Measurements from ENCODE around the gene SCG2. TPM values are rescaled to one million over a fixed set of nuclear protein-coding genes. Genes with fewer than 3 reads are reported as not detected.
A peak's percentile ranks its signal among the peaks of the same experiment; 100 is the strongest.

Gene SCG2
- total RNA-seq, 1 donor from 2014 or later, result 5.6 TPM

DNA sequence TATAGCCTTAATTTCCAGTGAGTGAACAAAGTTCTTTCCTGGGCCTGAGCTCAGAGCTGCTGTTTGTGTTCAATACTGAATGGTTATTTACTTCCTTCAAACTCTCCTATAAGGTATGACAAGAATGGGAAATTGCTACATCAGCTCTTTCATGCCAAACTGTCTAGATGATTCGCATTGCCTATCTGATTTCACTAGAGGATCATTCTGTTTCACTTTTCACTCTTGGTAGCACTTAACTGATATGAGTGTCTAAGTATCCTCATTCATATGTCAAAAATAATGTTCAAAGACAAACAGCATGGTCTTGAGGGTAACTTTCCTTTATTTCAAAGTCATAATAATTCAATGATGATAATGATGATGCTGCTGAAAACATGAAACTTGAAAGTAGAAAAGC lies 32.9 kb upstream of the SCG2 start:
- H3K4me1 ChIP-seq (ENCODE audit: insufficient read depth, low read length), result no peaks in the 10 kb centered on the region
- no peaks in the 10 kb centered on the region for H3K9me3 ChIP-seq (ENCODE audit: insufficient read depth, low read depth, low read length)
- FAIRE-seq (no peak), DNase-seq (ENCODE audit: low read depth) (no peak)
- H2AFZ ChIP-seq (ENCODE audit: low read depth, low read length), result no peak overlapping the region
- Mint-ChIP-seq H3K27ac (ENCODE audit: unreplicated experiment) (no peak overlapping the region), H3K4me3 (ENCODE audit: unreplicated experiment) (no peak overlapping the region), H3K27me3 (ENCODE audit: low read depth, unreplicated experiment) (no peaks in the 10 kb centered on the region), H3K36me3 (ENCODE audit: low read depth, unreplicated experiment) (peaks cover 2% of the 10 kb centered on the region), H3K4me1 (ENCODE audit: low read depth, unreplicated experiment) (peaks cover 8% of the 10 kb centered on the region), H3K9me3 (ENCODE audit: unreplicated experiment) (no peaks in the 10 kb centered on the region)
- TF ChIP-seq, protein P1, sequence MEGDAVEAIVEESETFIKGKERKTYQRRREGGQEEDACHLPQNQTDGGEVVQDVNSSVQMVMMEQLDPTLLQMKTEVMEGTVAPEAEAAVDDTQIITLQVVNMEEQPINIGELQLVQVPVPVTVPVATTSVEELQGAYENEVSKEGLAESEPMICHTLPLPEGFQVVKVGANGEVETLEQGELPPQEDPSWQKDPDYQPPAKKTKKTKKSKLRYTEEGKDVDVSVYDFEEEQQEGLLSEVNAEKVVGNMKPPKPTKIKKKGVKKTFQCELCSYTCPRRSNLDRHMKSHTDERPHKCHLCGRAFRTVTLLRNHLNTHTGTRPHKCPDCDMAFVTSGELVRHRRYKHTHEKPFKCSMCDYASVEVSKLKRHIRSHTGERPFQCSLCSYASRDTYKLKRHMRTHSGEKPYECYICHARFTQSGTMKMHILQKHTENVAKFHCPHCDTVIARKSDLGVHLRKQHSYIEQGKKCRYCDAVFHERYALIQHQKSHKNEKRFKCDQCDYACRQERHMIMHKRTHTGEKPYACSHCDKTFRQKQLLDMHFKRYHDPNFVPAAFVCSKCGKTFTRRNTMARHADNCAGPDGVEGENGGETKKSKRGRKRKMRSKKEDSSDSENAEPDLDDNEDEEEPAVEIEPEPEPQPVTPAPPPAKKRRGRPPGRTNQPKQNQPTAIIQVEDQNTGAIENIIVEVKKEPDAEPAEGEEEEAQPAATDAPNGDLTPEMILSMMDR (IDR thresholded peaks at IDR 0.05; ENCODE audit: insufficient read depth, low read depth, low read length), result no peak
- no peak for TF ChIP-seq EZH2 (IDR thresholded peaks at IDR 0.05; ENCODE audit: insufficient read depth, low read length)
- no peak overlapping the region for H3K4me3 ChIP-seq (ENCODE audit: insufficient read depth, low read depth, low read length)
- H3K36me3 ChIP-seq (ENCODE audit: insufficient read depth, low read length), result no peaks in the 10 kb centered on the region
- H3K9ac ChIP-seq (ENCODE audit: low read length), result no peak overlapping the region
- H4K20me1 ChIP-seq (ENCODE audit: insufficient read depth, low read length), result no peaks in the 10 kb centered on the region
- no peaks in the 10 kb centered on the region for H3K27me3 ChIP-seq (ENCODE audit: insufficient read depth, low read length)
- no peaks in the 10 kb centered on the region for H3K79me2 ChIP-seq (ENCODE audit: insufficient read depth, low read length)
- no peak overlapping the region for H3K27ac ChIP-seq (ENCODE audit: low read depth, low read length)
- H3K4me2 ChIP-seq (ENCODE audit: low read length), result no peak overlapping the region

- no peak for TF ChIP-seq EZH2 (IDR thresholded peaks at IDR 0.05; ENCODE audit: insufficient read depth, low read length)
- TF ChIP-seq, protein P1 (IDR thresholded peaks at IDR 0.05; ENCODE audit: insufficient read depth, low read depth, low read length), result no peak
- Mint-ChIP-seq H3K9me3 (ENCODE audit: unreplicated experiment) (no peaks in the 10 kb centered on the region), H3K27me3 (ENCODE audit: low read depth, unreplicated experiment) (peaks cover 5% of the 10 kb centered on the region), H3K36me3 (ENCODE audit: low read depth, unreplicated experiment) (peaks cover 2% of the 10 kb centered on the region), H3K4me3 (ENCODE audit: unreplicated experiment) (no peak overlapping the region), H3K4me1 (ENCODE audit: low read depth, unreplicated experiment) (peaks cover 8% of the 10 kb centered on the region), H3K27ac (ENCODE audit: unreplicated experiment) (no peak overlapping the region)
- no peak overlapping the region for H2AFZ ChIP-seq (ENCODE audit: low read depth, low read length)
- no peaks in the 10 kb centered on the region for H3K4me1 ChIP-seq (ENCODE audit: insufficient read depth, low read length)
- no peaks in the 10 kb centered on the region for H3K9me3 ChIP-seq (ENCODE audit: insufficient read depth, low read depth, low read length)
- no peak overlapping the region for H3K4me3 ChIP-seq (ENCODE audit: insufficient read depth, low read depth, low read length)
- no peak for DNase-seq (ENCODE audit: low read depth)
- H3K27me3 ChIP-seq (ENCODE audit: insufficient read depth, low read length), result peaks cover 2% of the 10 kb centered on the region
- no peaks in the 10 kb centered on the region for H3K36me3 ChIP-seq (ENCODE audit: insufficient read depth, low read length)
- H3K4me2 ChIP-seq (ENCODE audit: low read length), result no peak overlapping the region
- H4K20me1 ChIP-seq (ENCODE audit: insufficient read depth, low read length), result no peaks in the 10 kb centered on the region
- no peaks in the 10 kb centered on the region for H3K79me2 ChIP-seq (ENCODE audit: insufficient read depth, low read length)
- no peak overlapping the region for H3K9ac ChIP-seq (ENCODE audit: low read length)
- FAIRE-seq, result no peak
- no peak overlapping the region for H3K27ac ChIP-seq (ENCODE audit: low read depth, low read length)
These were observed 32.1 kb upstream of the SCG2 start for GRCh38 chr2:223634238-223634637.

DNA sequence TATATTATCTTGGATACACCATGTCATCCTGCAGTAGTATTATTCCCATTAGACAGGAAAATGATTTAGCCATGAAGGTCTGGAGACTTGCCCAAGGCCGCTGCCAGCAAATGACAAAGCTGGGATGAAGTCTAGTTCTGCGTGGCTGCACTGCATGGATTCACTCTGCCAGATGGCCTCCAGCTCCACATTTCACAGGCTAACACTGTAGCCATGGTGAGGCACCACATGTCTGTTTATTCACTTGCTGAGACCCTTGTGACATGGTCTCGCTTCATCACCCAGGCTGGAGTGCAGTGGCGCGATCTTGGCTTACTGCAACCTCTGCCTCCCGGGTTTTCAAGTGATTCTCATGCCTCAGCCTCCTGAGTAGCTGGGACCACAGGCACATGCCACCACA lies 31.5 kb upstream of the SCG2 start:
- Mint-ChIP-seq H3K36me3 (ENCODE audit: low read depth, unreplicated experiment) (peaks cover 2% of the 10 kb centered on the region), H3K27ac (ENCODE audit: unreplicated experiment) (no peak overlapping the region), H3K4me3 (ENCODE audit: unreplicated experiment) (no peak overlapping the region), H3K27me3 (ENCODE audit: low read depth, unreplicated experiment) (peaks cover 7% of the 10 kb centered on the region), H3K4me1 (ENCODE audit: low read depth, unreplicated experiment) (peaks cover 8% of the 10 kb centered on the region), H3K9me3 (ENCODE audit: unreplicated experiment) (no peaks in the 10 kb centered on the region)
- Histone ChIP-seq H2AFZ (ENCODE audit: low read depth, low read length) (no peak overlapping the region), H4K20me1 (ENCODE audit: insufficient read depth, low read length) (no peaks in the 10 kb centered on the region), H3K4me3 (ENCODE audit: insufficient read depth, low read depth, low read length) (no peak overlapping the region), H3K4me2 (ENCODE audit: low read length) (no peak overlapping the region), H3K9ac (ENCODE audit: low read length) (no peak overlapping the region), H3K27ac (ENCODE audit: low read depth, low read length) (no peak overlapping the region), H3K36me3 (ENCODE audit: insufficient read depth, low read length) (no peaks in the 10 kb centered on the region), H3K27me3 (ENCODE audit: insufficient read depth, low read length) (peaks cover 2% of the 10 kb centered on the region), H3K79me2 (ENCODE audit: insufficient read depth, low read length) (no peaks in the 10 kb centered on the region), H3K9me3 (ENCODE audit: insufficient read depth, low read depth, low read length) (no peaks in the 10 kb centered on the region), H3K4me1 (ENCODE audit: insufficient read depth, low read length) (no peaks in the 10 kb centered on the region)
- DNase-seq (ENCODE audit: low read depth) (peak; percentile 17), FAIRE-seq (no peak)
- TF ChIP-seq, protein P1 (IDR thresholded peaks at IDR 0.05; ENCODE audit: insufficient read depth, low read depth, low read length), result no peak
- TF ChIP-seq EZH2 (IDR thresholded peaks at IDR 0.05; ENCODE audit: insufficient read depth, low read length), result no peak
